GM21381 (cell line): ENCODE results near the gene C13orf42.
"Not testable (repeated sequence)": the region's sequence is repeated elsewhere in the genome, so short reads cannot be mapped to it uniquely, and the experiment has no call there.

Experiments
- ATAC-seq: cut with Tn5 transposase; IDR thresholded peaks from one replicate; pipeline ENCODE4 v1.9.1; 2021; ENCODE audit warnings: mild to moderate bottlenecking, moderate library complexity; ENCODE audit not compliant: unreplicated experiment

Gene C13orf42

GRCh38 chr13:51122868-51123566, 11.9 kb upstream of the C13orf42 start:
- no peak for ATAC-seq

GRCh38 chr13:51120873-51121272, 9.8 kb upstream of the C13orf42 start:
- ATAC-seq = not testable (repeated sequence)

- no peak for ATAC-seq
Observed at GRCh38 chr13:51118809-51119431, 7.8 kb upstream of the C13orf42 start.

GRCh38 chr13:51113969-51114368, 2.9 kb upstream of the C13orf42 start:
- ATAC-seq = no peak

- no peak for ATAC-seq
Observed at GRCh38 chr13:51113186-51113881, 2.3 kb upstream of the C13orf42 start.

- no peak for ATAC-seq
Observed at GRCh38 chr13:51112771-51113170, 1.7 kb upstream of the C13orf42 start.

- no peak for ATAC-seq
Observed at GRCh38 chr13:51111997-51112396, 923 bp upstream of the C13orf42 start.

- no peak for ATAC-seq
Observed at GRCh38 chr13:51107996-51108395, 3.1 kb downstream of the C13orf42 start.

GRCh38 chr13:51105046-51105445, 6.0 kb downstream of the C13orf42 start:
- no peak for ATAC-seq

GRCh38 chr13:51101636-51102235, 9.3 kb downstream of the C13orf42 start:
- ATAC-seq = no peak

GRCh38 chr13:51097353-51098043, 13.6 kb downstream of the C13orf42 start:
- ATAC-seq = no peak

GRCh38 chr13:51096131-51096530, 14.9 kb downstream of the C13orf42 start:
- ATAC-seq = no peak

GRCh38 chr13:51093574-51093973, 17.5 kb downstream of the C13orf42 start:
- ATAC-seq = no peak

- ATAC-seq = no peak
Observed at GRCh38 chr13:51091839-51092238, 19.2 kb downstream of the C13orf42 start.

GRCh38 chr13:51083706-51084105, 27.4 kb downstream of the C13orf42 start:
- ATAC-seq = no peak

GRCh38 chr13:51080478-51081065, 30.5 kb downstream of the C13orf42 start:
- not testable (repeated sequence) for ATAC-seq

GRCh38 chr13:51071493-51071892, 39.6 kb downstream of the C13orf42 start:
- ATAC-seq = no peak

GRCh38 chr13:51070005-51070649, 40.9 kb downstream of the C13orf42 start:
- ATAC-seq = peak; percentile 74

- ATAC-seq = no peak
Observed at GRCh38 chr13:51068501-51068900, 42.6 kb downstream of the C13orf42 start.

- ATAC-seq = no peak
Observed at GRCh38 chr13:51067706-51068105, 43.4 kb downstream of the C13orf42 start.
